ENCODE measurements around the gene RBM8A.

The RBM8A gene

DNA sequence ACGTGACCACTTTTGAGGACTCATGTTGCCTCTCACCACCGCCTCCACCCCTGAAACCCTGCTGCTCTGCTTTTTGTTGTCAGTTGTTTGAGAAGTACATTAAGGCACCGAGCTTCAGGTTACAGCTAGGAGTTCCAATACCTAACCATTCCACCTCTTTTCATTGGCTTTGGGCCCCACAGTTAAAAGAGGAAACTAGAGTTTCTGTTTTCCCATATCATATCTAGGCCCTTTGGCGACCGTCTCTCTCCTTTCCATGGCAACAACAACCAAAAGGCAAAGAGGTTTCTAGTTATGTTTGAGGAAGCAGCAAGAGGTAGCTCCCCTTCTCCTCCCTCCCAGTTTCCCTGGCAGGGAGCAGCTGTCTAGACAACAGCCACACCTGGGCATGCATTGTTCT is 47.5 kb downstream of the RBM8A start:
- ChIA-PET POLR2A (interaction anchor here (1.0 kb wide), 1 partner anchor 21 kb away, joined by 5 read pairs; the partner anchor contains the start of gene PIAS3), CTCF (interaction anchor here (0.9 to 7.5 kb wide), 3 partner anchors 12 to 34 kb away, joined by 5 to 70 read pairs (median 17); partner anchors contain the start of gene NUDT17)
- H3K36me3 ChIP-seq (ENCODE audit: control insufficient read depth in 2 of 2, insufficient read depth in 1 of 2, low read length in 2 of 2), result no peaks in the 10 kb centered on the region
- no peaks in the 10 kb centered on the region for H3K9me3 ChIP-seq (ENCODE audit: control insufficient read depth, insufficient read depth, low read depth, low read length)
- no peak overlapping the region for H3K4me3 ChIP-seq (ENCODE audit: low read depth, low read length)
- H3K27ac ChIP-seq (ENCODE audit: extremely low read depth, low read depth, low read length), result no peak overlapping the region
- H3K4me1 ChIP-seq (ENCODE audit: control insufficient read depth, insufficient read depth, low read length), result no peaks in the 10 kb centered on the region
- TF ChIP-seq, protein P1, sequence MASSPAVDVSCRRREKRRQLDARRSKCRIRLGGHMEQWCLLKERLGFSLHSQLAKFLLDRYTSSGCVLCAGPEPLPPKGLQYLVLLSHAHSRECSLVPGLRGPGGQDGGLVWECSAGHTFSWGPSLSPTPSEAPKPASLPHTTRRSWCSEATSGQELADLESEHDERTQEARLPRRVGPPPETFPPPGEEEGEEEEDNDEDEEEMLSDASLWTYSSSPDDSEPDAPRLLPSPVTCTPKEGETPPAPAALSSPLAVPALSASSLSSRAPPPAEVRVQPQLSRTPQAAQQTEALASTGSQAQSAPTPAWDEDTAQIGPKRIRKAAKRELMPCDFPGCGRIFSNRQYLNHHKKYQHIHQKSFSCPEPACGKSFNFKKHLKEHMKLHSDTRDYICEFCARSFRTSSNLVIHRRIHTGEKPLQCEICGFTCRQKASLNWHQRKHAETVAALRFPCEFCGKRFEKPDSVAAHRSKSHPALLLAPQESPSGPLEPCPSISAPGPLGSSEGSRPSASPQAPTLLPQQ (tag by site-specific recombination; IDR thresholded peaks at IDR 0.05), result peak; percentile 80
- TF ChIP-seq ZFP3 (tag by site-specific recombination; IDR thresholded peaks at IDR 0.05; ENCODE audit: low read depth), result no peak
- TF ChIP-seq, protein P2, sequence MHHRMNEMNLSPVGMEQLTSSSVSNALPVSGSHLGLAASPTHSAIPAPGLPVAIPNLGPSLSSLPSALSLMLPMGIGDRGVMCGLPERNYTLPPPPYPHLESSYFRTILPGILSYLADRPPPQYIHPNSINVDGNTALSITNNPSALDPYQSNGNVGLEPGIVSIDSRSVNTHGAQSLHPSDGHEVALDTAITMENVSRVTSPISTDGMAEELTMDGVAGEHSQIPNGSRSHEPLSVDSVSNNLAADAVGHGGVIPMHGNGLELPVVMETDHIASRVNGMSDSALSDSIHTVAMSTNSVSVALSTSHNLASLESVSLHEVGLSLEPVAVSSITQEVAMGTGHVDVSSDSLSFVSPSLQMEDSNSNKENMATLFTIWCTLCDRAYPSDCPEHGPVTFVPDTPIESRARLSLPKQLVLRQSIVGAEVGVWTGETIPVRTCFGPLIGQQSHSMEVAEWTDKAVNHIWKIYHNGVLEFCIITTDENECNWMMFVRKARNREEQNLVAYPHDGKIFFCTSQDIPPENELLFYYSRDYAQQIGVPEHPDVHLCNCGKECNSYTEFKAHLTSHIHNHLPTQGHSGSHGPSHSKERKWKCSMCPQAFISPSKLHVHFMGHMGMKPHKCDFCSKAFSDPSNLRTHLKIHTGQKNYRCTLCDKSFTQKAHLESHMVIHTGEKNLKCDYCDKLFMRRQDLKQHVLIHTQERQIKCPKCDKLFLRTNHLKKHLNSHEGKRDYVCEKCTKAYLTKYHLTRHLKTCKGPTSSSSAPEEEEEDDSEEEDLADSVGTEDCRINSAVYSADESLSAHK (tag by site-specific recombination; IDR thresholded peaks at IDR 0.05), result 0 out of 2 replicates have a peak, but pooled peaks have one; percentile 57
- TF ChIP-seq, protein P3, sequence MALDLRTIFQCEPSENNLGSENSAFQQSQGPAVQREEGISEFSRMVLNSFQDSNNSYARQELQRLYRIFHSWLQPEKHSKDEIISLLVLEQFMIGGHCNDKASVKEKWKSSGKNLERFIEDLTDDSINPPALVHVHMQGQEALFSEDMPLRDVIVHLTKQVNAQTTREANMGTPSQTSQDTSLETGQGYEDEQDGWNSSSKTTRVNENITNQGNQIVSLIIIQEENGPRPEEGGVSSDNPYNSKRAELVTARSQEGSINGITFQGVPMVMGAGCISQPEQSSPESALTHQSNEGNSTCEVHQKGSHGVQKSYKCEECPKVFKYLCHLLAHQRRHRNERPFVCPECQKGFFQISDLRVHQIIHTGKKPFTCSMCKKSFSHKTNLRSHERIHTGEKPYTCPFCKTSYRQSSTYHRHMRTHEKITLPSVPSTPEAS (tag by site-specific recombination; IDR thresholded peaks at IDR 0.05), result no peak
- TF ChIP-seq OSR2 (tag by site-specific recombination; IDR thresholded peaks at IDR 0.05), result no peak
- TF ChIP-seq, protein P4, sequence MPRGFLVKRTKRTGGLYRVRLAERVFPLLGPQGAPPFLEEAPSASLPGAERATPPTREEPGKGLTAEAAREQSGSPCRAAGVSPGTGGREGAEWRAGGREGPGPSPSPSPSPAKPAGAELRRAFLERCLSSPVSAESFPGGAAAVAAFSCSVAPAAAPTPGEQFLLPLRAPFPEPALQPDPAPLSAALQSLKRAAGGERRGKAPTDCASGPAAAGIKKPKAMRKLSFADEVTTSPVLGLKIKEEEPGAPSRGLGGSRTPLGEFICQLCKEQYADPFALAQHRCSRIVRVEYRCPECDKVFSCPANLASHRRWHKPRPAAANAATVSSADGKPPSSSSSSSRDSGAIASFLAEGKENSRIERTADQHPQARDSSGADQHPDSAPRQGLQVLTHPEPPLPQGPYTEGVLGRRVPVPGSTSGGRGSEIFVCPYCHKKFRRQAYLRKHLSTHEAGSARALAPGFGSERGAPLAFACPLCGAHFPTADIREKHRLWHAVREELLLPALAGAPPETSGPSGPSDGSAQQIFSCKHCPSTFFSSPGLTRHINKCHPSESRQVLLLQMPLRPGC (tag by site-specific recombination; IDR thresholded peaks at IDR 0.05), result no peak
- TF ChIP-seq ZFP37 (tag by site-specific recombination; IDR thresholded peaks at IDR 0.05), result no peak
- TF ChIP-seq ZNF629 (tag by site-specific recombination; IDR thresholded peaks at IDR 0.05), result no peak
- TF ChIP-seq ZEB2 (tag by site-specific recombination; IDR thresholded peaks at IDR 0.05), result no peak
- TF ChIP-seq ZNF121 (tag by site-specific recombination; IDR thresholded peaks at IDR 0.05), result no peak
- TF ChIP-seq ZNF24 (tag by site-specific recombination; IDR thresholded peaks at IDR 0.05), result no peak
- no peak for TF ChIP-seq ZNF394 (tag by site-specific recombination; IDR thresholded peaks at IDR 0.05; ENCODE audit: borderline replicate concordance)
- TF ChIP-seq ZSCAN16 (tag by site-specific recombination; IDR thresholded peaks at IDR 0.05), result no peak

DNA sequence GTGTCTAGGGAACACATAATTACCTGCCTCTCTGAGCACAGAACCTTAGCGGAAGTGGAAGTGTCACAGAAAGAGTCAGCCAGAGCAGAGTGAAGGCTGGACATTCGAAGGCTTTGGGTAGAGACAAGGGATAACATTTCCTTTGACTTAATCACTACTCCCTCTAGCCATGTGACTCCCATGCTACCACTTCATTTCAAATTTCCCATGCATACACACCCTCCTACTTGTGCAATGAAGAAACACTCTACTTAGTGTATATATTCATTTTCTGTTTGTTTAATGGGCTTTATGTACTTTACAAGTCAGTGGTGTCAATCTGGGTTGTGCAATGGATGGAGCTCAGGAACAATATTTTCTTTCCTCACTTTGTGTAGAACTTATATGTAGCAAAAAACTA is 48.6 kb downstream of the RBM8A start:
- Histone ChIP-seq H3K4me1 (ENCODE audit: control insufficient read depth, insufficient read depth, low read length) (no peaks in the 10 kb centered on the region), H3K9me3 (ENCODE audit: control insufficient read depth, insufficient read depth, low read depth, low read length) (no peaks in the 10 kb centered on the region), H3K27ac (ENCODE audit: extremely low read depth, low read depth, low read length) (no peak overlapping the region), H3K36me3 (ENCODE audit: control insufficient read depth in 2 of 2, insufficient read depth in 1 of 2, low read length in 2 of 2) (no peaks in the 10 kb centered on the region), H3K4me3 (ENCODE audit: low read depth, low read length) (no peak overlapping the region)
- TF ChIP-seq, protein P5, sequence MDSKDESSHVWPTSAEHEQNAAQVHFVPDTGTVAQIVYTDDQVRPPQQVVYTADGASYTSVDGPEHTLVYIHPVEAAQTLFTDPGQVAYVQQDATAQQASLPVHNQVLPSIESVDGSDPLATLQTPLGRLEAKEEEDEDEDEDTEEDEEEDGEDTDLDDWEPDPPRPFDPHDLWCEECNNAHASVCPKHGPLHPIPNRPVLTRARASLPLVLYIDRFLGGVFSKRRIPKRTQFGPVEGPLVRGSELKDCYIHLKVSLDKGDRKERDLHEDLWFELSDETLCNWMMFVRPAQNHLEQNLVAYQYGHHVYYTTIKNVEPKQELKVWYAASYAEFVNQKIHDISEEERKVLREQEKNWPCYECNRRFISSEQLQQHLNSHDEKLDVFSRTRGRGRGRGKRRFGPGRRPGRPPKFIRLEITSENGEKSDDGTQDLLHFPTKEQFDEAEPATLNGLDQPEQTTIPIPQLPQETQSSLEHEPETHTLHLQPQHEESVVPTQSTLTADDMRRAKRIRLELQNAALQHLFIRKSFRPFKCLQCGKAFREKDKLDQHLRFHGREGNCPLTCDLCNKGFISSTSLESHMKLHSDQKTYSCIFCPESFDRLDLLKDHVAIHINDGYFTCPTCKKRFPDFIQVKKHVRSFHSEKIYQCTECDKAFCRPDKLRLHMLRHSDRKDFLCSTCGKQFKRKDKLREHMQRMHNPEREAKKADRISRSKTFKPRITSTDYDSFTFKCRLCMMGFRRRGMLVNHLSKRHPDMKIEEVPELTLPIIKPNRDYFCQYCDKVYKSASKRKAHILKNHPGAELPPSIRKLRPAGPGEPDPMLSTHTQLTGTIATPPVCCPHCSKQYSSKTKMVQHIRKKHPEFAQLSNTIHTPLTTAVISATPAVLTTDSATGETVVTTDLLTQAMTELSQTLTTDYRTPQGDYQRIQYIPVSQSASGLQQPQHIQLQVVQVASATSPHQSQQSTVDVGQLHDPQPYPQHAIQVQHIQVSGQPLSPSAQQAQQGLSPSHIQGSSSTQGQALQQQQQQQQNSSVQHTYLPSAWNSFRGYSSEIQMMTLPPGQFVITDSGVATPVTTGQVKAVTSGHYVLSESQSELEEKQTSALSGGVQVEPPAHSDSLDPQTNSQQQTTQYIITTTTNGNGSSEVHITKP (tag by site-specific recombination; IDR thresholded peaks at IDR 0.05), result peak; percentile 37; the same call in 1 of the 2 replicates
- no peak for TF ChIP-seq ZNF776 (tag by site-specific recombination; IDR thresholded peaks at IDR 0.05; ENCODE audit: borderline replicate concordance)
- ChIA-PET POLR2A (interaction anchor here (1.7 kb wide), 1 partner anchor 19 kb away, joined by 5 read pairs; the partner anchor contains the start of gene PIAS3), CTCF (interaction anchor here (0.6 to 7.5 kb wide), 4 partner anchors 13 to 33 kb away, joined by 3 to 70 read pairs (median 10); partner anchors contain the start of genes ITGA10 and NUDT17)
